Heart left ventricle (tissue), 16 donors: ENCODE data around the gene MEAK7. TPM values are rescaled to one million over a fixed set of nuclear protein-coding genes. Genes with fewer than 3 reads are reported as not detected.

Experiments
- ATAC-seq, 4 donors: fragments of 200-7000 bp; cut with Tn5 transposase; one replicate each; pipeline ENCODE4 v1.9.1; 2020 to 2022; ENCODE audit warnings: moderate library complexity in 4 of 4, mild to moderate bottlenecking in 3 of 4, moderate number of reproducible peaks in 1 of 4
- DNase-seq, 5 donors: peaks; one replicate each; pipeline ENCODE4 v3.0.0-alpha.2; 2020
- H3K27ac ChIP-seq, 12 donors: fragments of 200-600 bp; sonication (generic) in 4 of 12; one replicate each; pipeline versions ENCODE4 v1.5.0 to v1.8.0; 2016 to 2022; ENCODE audit warnings: mild to moderate bottlenecking in 2 of 12
- H3K27me3 ChIP-seq, 9 donors: fragments of 200-600 bp; sonication (generic) in 2 of 9; one replicate each; pipeline versions ENCODE4 v1.5.1 to v1.8.0; 2016 to 2022; ENCODE audit warnings: mild to moderate bottlenecking in 3 of 9
- H3K36me3 ChIP-seq, 9 donors: fragments of 200-600 bp; sonication (generic) in 2 of 9; one replicate each; pipeline versions ENCODE4 v1.5.0 to v1.8.0; 2018 to 2022; ENCODE audit warnings: mild to moderate bottlenecking in 2 of 9
- H3K4me1 ChIP-seq, 12 donors: fragments of 200-600 bp; sonication (generic) in 4 of 12; one replicate each; pipeline versions ENCODE4 v1.5.0 to v1.8.0; 2016 to 2022; ENCODE audit warnings: mild to moderate bottlenecking in 3 of 12
- H3K4me3 ChIP-seq, 12 donors: fragments of 200-600 bp; sonication (generic) in 4 of 12; one replicate each; pipeline versions ENCODE4 v1.5.0 to v1.8.0; 2017 to 2022; ENCODE audit warnings: mild to moderate bottlenecking in 9 of 12, moderate library complexity in 4 of 12
- H3K9me3 ChIP-seq, 12 donors: fragments of 200-600 bp; sonication (generic) in 4 of 12; one replicate each; pipeline versions ENCODE4 v1.5.0 to v1.8.0; 2016 to 2022; ENCODE audit warnings: mild to moderate bottlenecking in 1 of 12
- CTCF ChIP-seq, 12 donors: fragments of 200-600 bp; sonication (generic) in 4 of 12; IDR thresholded peaks; one replicate each; pipeline versions ENCODE4 v1.5.0 to v1.8.0; 2018 to 2022; ENCODE audit warnings: antibody characterized with exemption in 12 of 12, mild to moderate bottlenecking in 5 of 12
- POLR2A ChIP-seq, 2 donors: fragments of 450-650 bp; IDR thresholded peaks; one replicate each; pipeline ENCODE4 v1.6.1; 2017; ENCODE audit warnings: antibody characterized with exemption in 2 of 2, mild to moderate bottlenecking in 2 of 2, moderate library complexity in 2 of 2
- WGBS, 4 donors: extraction: QIAGEN DNeasy Blood & Tissue Kit in 2 of 4; methylation state at CpG; one replicate each; pipeline versions ENCODE4 v1.1.5 to v1.1.7; 2013 to 2018; 5-methylcytosine and 5-hydroxymethylcytosine counted together
- intact Hi-C, 10 donors: fragments of 100-400 bp; cut with DNase I; formaldehyde crosslinking; loops; one replicate each; pipeline versions ENCODE4 v1.11.1 to v1.14.2; 2022
- polyA plus RNA-seq, 2 donors: library from polyadenylated mRNA; stranded (reverse); fragments of 200-250 nt; gene quantifications; one replicate each; pipeline ENCODE4 v1.2.3, GENCODE V29; 2013
- total RNA-seq, 9 donors: library from RNA; depleted of rRNA in 2 of 9; stranded (reverse); fragments of >200 nt in 2 of 9; fragmentation: NEBNext Ultra II Directional in 3 of 9; extraction: Animal tissue kit (Norgen Biotek cat#: 25700) in 3 of 9; gene quantifications; one replicate each; pipeline versions ENCODE4 v1.1.0 to v1.2.4, GENCODE V29; 2016 to 2023
- donor health status: ischemic (EF 13 %, LVEDD 7.1; RV severe dilation, severe dysfunction).
- donor health status: healthy with polysubstance abuse.
- donor health status: DM: no; HTN: yes; CAD: no.
- donor health status: DM: no; HTN: no; CAD: no.
- donor health status: ischemic (EF 25% LVEDD 6.9; RV normal size, moderate dysfunction).
- donor health status: ischemic (EF 25% LVEDD 5.7; RV mildly dilated, moderate dysfunction).
- donor health status: healthy.
- donor health status: DM: yes; HTN: yes; CAD: no.
- donor health status: ischemic (EF 35%, LVEDD 5.7; RV mildly dilated, moderate dysfunction).
- donor health status: nonischemic (EF 11% LVEDD 7.7; RV severe dilation, severe dysfunction).
- donor health status: DM: yes; HTN: yes; CAD: no.
- donor health status: PGD.
- donor health status: ischemic (EF 29% LVEDD 5.4; RV normal size, mild dysfunction).
- donor health status: nonischemic (EF 23%, LVEDD 6.1; RV moderate dilation, normal function).

The MEAK7 gene
- total and polyA plus RNA-seq, 11 donors = 2.2 to 13.2 (median 5.1) TPM

DNA sequence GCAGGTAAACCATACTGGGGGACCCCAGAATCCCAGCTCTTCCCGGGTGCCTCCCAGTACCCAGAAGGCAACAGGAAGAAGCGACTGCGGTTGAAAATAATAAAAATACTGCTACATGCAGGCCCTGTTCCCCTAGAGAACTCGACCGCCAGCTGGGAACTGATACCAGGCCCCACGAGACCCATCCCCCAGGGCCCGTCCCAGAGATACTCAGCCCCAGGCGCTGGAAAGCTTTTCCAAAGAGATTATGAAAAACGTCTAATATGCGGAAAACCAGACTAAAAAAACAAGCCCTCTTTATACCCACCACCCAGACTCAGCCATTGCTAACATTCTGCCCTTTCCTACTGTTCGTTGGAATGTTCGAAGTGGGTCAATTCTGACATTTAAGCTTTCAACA lies 12.9 kb upstream of the MEAK7 start:
- 77 to 81% (median 78%) methylated on average over 12 of the region's 12 CpGs for WGBS, 4 donors

DNA sequence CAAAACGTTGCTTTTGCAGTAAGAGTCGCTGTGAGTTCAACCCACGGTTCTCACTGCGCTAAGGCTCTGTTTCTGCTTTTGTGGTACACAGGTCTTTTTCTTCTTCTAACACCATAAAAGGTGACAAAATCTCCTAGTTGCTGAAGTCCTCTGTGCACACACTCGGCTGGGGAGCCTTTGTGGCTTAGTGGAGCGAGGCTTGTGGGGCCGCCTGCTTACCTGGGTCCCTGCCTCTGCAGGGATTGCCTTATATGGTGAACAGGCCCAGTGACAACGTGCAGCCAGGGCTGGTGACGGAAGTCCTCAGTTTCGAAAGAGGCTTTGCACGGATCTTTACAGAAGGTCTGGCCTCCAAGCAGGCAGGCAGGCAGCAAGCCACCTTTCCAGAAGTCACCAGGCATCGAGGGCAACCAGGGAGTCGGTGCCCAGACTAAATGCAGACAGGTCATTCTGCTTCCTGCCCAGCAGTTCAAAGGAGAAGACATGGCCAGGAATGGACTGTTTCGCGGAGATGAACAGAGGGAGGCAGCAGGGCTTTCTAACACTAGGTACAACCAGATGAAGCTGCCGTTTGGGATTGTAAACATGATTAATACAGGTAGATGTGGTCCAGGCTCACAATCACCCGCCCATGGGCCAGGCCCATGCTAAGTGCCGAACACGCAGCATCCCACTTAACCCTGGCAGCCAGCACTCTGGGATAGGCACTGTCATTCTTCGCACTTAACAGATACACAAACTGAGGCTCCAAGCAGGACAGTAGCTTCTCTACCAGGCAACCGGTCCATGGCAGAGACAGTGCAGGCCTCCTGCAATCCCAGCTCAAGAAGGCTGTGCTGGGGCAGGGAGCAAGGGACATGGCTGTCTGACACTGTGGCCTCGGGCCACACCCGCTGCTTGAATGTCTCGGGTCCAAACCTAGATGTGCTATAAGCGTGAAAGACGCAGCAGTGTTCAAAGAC lies 10.7 kb upstream of the MEAK7 start:
- peak overlapping the region in 1 of 12 donors; percentile 5 for H3K4me3 ChIP-seq
- no peaks in the 10 kb centered on the region for H3K9me3 ChIP-seq
- intact Hi-C loops = loop anchor here (5.0 to 10.0 kb wide), 3 partner anchors 212 to 460 kb away; no protein-coding TSS in a partner anchor
- no peak for TF ChIP-seq POLR2A (IDR thresholded peaks at IDR 0.05)
- TF ChIP-seq CTCF (IDR thresholded peaks at IDR 0.05) = no peak
- WGBS, 4 donors = 79 to 86% (median 85%) methylated on average over 24 to 26 of the region's 26 CpGs
- no peaks in the 10 kb centered on the region for H3K27me3 ChIP-seq
- H3K36me3 ChIP-seq = no peaks in the 10 kb centered on the region
- peaks cover 0 to 39% (median 5%) of the 10 kb centered on the region in 12 donors for H3K4me1 ChIP-seq
- DNase-seq = peak in 2 of 5 donors; percentile 47 to 69
- no peak for ATAC-seq
- peak overlapping the region in 1 of 12 donors; percentile 87 for H3K27ac ChIP-seq

More for the DNA sequence above, 12.9 kb upstream of the MEAK7 start:
- Histone ChIP-seq H3K27ac (no peak overlapping the region), H3K4me3 (no peak overlapping the region), H3K36me3 (no peaks in the 10 kb centered on the region), H3K4me1 (peaks cover 0 to 26% (median 0%) of the 10 kb centered on the region in 12 donors), H3K27me3 (no peaks in the 10 kb centered on the region), H3K9me3 (no peaks in the 10 kb centered on the region)
- peak in 1 of 5 donors; percentile 46 for DNase-seq
- intact Hi-C loops = loop anchor here in 2 of 10 donors (10.0 kb wide), 2 partner anchors 447 to 457 kb away; no protein-coding TSS in a partner anchor
- no peak for TF ChIP-seq CTCF (IDR thresholded peaks at IDR 0.05)
- no peak for ATAC-seq

- Histone ChIP-seq H3K27me3 (no peaks in the 10 kb centered on the region), H3K9me3 (no peaks in the 10 kb centered on the region), H3K36me3 (no peaks in the 10 kb centered on the region), H3K4me1 (peaks cover 0 to 39% (median 5%) of the 10 kb centered on the region in 12 donors), H3K4me3 (no peak overlapping the region), H3K27ac (peak overlapping the region in 1 of 12 donors; percentile 87)
- TF ChIP-seq POLR2A (IDR thresholded peaks at IDR 0.05) = no peak
- TF ChIP-seq CTCF (IDR thresholded peaks at IDR 0.05) = no peak
- intact Hi-C loops = loop anchor here (5.0 to 10.0 kb wide), 3 partner anchors 213 to 460 kb away; no protein-coding TSS in a partner anchor
- WGBS, 4 donors = 76 to 84% (median 78%) methylated on average over 14 of the region's 14 CpGs
- DNase-seq (peak in 1 of 5 donors; percentile 20), ATAC-seq (no peak)
Observed at GRCh38 chr16:84514295-84514873, 9.9 kb upstream of the MEAK7 start.

DNA sequence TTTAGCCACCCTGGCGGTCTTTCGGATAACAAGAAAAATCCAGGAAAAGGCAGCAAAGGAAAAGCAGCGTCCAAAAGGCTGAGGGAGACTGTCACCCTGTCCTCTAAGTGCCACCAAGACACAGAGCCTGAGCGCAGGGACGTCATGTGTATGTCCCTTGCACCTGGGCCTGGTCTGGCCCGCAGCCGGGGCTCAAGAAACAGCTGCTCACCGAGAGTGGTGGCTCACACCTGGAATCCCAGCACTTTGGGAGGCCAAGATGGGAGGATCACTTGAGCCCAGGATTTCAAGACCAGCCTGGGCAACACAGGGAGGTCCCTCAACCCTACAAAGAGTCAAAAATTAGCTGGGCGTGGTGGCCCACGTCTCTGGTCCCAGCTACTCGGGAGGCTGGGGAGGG lies 9.2 kb upstream of the MEAK7 start:
- DNase-seq (peak in 1 of 5 donors; percentile 24), ATAC-seq (no peak)
- Histone ChIP-seq H3K36me3 (no peaks in the 10 kb centered on the region), H3K4me3 (no peak overlapping the region), H3K4me1 (peaks cover 0 to 39% (median 5%) of the 10 kb centered on the region in 12 donors), H3K27me3 (no peaks in the 10 kb centered on the region), H3K27ac (peak overlapping the region in 1 of 12 donors; percentile 87), H3K9me3 (no peaks in the 10 kb centered on the region)
- 81 to 96% (median 88%) methylated on average over 7 to 11 of the region's 11 CpGs for WGBS, 4 donors
- TF ChIP-seq CTCF (IDR thresholded peaks at IDR 0.05) = no peak
- no peak for TF ChIP-seq POLR2A (IDR thresholded peaks at IDR 0.05)
- intact Hi-C loops = loop anchor here (2.0 to 10.0 kb wide), 4 partner anchors 109 to 461 kb away; no protein-coding TSS in a partner anchor
